NCI-H146 (cell line): ENCODE results near the gene UGT2A2.
A peak's percentile ranks its signal among the peaks of the same experiment; 100 is the strongest.

ENCODE experiments used
- DNase-seq: peaks from one replicate; lab custom pipeline; 2025; lab: John Stamatoyannopoulos, UW

The UGT2A2 gene

GRCh38 chr4:69576251-69576877, 63.1 kb downstream of the UGT2A2 start:
- DNase-seq: no peak

GRCh38 chr4:69568787-69569186, 70.7 kb downstream of the UGT2A2 start:
- no peak for DNase-seq

- DNase-seq: no peak
Observed at GRCh38 chr4:69563424-69563823, 76.0 kb downstream of the UGT2A2 start.

GRCh38 chr4:69549651-69550050, 89.8 kb downstream of the UGT2A2 start:
- no peak for DNase-seq

GRCh38 chr4:69546134-69546765, 93.2 kb downstream of the UGT2A2 start:
- peak; percentile 36 for DNase-seq
